Measurements from ENCODE around the gene SYNDIG1.
"Not testable (repeated sequence)": the region's sequence is repeated elsewhere in the genome, so short reads cannot be mapped to it uniquely, and the experiment has no call there.

Gene SYNDIG1

DNA sequence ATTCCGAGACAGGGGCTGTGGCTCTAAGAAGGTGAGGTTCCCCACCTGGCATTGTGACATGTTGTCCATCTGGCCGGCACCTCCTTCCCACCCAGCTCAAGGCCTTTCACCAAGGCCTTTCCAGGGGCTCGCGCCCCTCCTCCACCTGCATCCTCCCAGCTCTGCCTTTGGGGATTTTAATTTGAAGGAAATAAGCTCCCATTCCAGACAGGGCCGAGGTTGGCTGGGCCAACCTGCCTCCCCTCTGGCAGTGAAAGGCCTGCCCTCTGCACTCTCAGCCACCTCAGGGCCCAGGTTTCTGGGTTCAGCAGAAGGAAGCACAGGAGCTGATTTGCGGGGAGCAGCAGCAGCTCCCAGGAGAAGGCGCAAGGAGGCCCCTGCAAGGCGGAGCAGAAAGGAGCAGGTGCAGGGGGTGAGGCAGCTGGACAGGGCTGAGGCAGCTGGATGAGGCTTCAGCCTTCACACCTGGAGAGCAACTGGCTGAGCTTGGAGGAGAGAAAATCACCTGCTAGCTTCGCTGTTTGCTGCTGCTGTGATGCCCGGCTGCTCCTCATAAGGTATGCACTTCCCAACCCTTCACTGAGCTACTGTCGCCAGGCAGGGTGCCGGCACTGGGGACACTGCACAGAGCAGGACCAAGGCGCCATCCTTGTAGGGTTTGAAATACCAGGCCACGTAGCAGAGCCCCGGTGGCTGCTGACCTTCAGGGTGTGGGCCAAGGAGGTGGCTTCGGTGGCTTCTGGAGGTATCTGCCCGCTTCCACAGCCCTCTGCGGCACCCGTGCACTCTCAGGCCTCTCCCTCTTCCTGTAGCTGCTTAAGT, 147.0 kb downstream of the SYNDIG1 start:
- DNase-seq, result no peak

DNA sequence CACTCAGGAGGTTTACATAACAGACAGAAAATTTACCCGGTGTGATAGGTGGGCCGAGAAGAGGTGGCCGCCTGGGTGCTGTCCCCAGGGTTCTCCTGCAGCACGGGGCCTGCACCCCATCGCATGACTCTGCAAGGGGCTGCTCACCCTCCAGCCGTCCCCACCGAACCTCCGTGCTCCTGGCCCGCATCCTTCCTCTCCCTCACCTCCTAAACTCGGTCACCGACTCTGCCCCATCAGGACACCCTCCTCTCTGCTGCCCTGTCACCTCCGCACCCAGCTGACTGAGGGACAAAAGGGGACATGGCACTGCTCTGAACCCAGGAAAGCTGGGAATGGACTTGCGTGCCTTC, 147.6 kb downstream of the SYNDIG1 start:
- no peak for DNase-seq

DNA sequence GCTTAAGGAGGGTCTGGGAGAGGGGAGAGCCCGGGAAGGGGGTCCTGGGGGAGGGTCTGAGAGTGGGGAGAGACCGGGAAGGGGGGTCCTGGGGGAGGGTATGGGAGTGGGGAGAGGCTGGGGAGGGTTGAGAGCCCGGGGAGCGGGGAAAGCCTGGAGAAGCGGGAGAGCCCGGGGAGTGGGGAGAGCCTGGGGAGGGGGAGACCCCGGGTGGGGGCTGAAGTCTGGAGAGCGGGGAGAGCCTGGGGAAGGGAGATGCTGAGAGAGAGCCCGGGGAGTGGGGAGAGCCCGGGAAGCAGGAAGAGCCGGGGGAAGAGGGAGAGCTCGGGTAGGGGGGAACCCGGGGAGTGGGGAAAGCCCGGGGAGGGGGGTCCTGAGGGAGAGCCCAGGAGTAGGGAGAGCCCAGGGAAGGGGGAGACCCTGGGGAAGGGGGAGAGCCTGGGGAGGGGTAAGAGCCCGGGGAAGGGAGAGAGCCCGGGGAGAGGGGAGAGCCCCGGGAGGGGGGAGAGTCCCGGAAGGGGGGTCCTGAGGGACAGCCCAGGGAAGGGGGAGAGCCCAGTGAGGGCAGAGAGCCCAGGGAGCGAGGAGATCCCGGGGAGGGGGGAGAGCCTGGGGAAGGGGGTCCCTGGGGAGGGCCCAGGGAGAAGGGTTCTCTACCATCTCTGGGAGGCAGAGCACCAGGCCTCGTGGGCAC, 148.5 kb downstream of the SYNDIG1 start:
- no peak for DNase-seq

DNA sequence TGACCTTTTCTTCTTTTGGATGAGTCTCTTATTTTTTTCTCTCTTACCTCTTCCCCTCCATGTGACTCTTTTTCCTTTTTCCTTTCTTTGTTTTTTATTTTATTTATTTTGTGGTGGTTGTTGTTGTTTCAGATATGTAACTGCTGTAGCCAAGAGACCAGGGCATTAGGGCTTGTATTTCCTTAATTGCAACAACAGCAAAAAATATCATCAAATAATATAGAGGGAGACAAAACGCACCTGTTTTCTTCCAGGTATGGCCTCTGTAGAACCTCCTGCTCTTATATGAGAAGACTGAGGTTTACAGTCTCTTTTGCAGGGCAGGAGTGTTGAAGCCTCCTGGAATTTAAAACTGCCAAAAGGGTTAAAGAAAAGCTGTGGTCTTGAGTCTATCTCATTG, 149.3 kb downstream of the SYNDIG1 start:
- DNase-seq, result no peak

DNA sequence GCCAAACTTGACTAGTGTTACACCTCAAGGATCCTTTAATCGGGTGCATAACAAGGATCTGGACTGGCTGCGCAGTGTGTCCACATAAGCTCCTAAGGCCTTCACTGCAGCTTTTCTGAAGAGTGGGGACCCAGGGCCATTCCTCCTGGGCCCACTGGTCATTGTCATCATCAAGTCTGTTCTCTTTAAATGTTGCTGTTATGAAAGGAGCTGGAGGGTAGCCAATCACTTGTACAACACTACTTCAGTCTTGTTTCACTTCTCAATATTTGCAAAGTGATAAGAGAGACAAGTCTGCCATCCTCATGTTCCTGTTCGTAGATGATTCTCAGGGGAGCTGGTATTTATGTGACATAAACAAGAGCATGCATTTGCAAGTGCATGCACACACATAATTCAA, 149.8 kb downstream of the SYNDIG1 start:
- no peak for DNase-seq

DNA sequence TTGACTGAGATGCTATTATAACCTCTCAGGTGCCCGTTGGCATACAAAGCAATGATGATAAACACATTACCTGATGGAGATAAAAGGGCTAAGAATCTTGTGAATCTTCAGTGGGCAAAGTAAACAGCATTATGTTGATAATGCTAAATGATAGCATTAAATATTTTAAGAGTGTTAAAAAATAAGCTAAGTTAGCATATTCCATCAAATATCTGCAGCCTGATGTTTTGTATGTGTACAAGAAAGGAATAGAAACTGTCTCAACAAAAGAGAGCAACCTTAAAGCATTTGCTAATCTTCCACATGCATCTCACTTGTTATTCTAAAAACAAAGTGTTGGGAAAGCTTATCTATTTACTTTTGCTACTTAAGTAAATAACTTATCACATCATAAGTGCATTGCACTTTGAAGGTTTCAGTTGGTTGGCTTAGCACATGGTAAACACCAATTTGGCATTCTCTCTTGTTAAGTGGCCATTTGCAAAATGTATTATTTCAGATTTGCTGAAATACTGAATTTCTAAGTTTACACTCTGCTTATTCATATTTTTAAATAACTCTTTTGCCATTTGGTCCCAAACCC, 151.6 kb downstream of the SYNDIG1 start:
- no peak for DNase-seq

DNA sequence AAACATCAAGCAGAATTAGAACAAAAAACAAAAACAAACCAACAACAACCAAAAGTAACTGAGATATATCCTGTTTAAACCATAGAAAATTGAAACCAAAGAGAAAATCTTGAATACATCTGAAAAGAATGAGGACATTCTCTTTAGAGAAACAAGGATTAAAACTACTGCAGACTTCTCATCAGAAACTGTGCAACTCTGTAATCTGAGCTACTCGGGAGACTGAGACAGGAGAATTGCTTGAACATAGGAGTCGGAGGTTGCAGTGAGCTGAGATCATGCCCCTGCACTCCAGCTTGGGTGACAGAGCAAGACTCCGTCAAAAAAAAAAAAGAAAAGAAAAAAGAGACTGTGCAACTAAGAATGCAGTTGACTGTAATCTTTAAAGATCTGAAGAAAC, 153.4 kb downstream of the SYNDIG1 start:
- no peak for DNase-seq

DNA sequence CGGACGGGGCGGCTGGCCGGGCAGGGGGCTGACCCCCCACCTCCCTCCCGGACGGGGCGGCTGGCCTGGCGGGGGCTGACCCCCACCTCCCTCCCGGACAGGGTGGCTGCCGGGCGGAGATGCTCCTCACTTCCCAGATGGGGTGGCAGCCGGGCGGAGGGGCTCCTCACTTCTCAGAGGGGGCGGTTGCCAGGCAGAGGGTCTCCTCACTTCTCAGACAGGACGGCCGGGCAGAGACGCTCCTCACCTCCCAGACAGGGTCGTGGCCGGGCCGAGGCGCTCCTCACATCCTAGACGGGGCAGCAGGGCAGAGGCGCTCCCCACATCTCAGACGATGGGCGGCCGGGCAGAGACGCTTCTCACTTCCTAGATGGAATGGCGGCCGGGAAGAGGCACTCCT, 156.7 kb downstream of the SYNDIG1 start:
- not testable (repeated sequence) for DNase-seq

DNA sequence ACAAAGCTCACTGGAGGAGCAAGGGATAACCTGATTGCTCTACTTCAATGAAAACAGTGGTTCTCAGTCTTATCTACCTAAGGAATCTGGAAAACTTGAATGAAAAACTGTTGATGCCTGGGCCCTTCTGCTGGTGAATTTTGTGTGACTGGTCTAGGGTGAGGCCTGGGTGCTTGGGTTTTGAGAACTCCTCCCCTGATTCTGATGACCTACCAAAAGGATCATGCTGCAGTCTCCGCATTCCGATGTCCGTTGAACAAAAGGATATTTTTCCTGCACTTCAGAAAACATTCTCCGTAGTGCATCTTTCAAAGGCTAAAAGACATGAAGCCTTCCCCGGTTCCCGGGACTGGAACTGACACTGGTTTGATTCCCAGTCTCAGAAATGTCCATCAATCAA, 157.9 kb downstream of the SYNDIG1 start:
- no peak for DNase-seq

DNA sequence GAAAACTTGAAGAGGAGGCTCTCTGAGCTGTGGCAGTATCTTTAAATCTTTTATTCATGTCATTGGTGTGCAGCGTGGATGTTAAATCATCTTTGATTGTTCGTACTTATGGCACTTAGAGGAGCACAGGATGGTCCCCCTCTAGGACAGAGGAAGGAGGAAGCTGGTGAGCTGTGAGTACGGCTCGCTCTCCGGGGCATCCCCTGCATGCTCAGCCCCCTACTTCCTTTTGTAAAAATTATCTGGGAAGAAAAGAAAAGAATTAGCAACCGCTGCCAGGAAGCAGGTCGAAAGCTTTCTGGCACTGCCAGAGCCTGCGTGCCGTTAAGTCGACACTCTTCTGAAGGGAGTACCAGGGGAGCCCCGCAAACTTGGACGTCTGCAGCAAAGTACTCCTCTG, 158.5 kb downstream of the SYNDIG1 start:
- no peak for DNase-seq

DNA sequence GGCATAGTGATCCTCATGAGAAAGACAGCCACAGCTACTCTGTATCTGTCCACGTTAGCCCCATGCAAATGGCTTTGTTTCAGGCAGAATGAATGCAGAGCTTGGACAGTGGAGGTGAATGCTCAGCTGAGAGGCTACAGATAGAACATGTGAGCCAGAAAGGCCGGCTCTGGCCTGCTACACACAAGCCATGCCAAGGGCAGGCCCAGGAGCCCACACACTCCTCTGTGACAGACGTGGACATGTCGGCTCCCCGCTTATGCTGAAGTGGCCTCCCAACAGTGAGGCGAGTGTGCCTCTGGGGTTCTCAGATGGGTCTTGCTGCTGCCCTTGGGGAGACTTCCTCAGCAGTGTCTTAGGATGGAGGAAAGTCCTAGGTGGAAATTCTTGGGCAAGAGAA, 159.6 kb downstream of the SYNDIG1 start:
- no peak for DNase-seq

DNA sequence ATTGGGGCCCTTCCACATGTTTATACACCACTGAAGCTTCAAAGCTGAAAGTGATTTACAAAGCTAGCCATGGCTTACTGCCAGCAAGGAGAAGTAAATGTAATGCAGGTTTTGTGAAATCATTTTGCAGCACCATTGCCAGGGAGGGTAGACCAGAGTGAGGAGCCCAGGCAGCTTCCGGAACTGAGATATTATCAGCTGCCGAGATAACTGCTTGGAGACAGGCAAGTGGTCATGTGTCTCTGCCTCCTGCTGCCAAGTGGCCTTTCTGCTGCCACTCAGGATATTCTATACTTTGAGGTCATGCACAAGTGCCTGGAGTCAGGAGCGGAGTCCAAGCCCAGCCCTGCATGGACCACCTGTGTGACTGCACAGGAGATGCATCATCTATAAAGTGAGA, 160.2 kb downstream of the SYNDIG1 start:
- DNase-seq, result no peak

DNA sequence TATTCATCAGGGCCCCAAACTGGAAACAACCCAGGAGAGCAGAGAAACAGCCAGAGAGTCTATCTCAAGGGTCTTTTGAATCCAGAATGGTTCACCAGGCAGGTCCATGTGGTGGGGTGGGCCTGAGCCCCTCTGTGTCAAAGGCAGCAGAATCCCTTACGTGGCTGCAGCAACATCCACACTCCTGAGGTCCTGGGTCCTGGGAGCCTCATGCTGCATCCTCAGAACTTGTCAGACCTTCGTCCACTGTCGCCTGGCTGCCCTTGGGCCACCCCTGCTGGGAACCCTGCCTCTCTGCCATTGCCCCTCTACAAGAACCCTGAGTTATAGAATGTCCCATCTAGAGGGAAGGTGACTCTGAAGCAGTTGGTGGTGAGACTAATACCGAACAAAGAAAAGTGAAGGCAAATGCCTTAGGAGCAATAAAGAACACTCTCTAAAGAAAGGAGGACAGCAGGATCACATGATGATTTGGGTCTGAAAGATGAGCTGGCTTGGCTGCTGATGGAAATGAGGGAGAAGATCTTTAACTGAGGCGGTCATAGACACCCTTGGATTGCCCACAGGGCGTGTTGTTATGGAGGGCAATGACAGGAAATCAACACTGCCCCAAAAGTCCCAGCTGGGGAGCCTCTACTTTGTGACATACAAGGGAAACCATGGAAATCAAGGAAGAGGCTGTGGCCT, 161.2 kb downstream of the SYNDIG1 start:
- no peak for DNase-seq

DNA sequence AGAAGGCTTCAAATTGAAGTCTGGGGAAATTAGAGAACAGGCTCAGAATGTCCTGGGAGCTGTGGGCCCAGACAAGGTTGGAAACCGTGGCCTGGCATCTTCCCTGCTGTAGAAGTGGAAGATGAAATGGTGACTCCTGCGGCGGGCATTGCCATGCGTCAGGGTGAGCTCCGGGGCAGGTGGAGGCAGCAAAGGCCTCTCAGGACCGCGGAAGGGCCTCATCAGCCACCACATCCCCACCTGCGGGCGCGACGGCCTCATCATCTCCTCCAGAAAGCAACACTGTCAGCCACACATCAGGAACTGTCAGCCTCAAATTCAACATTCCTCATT, 161.7 kb downstream of the SYNDIG1 start:
- DNase-seq, result no peak

DNA sequence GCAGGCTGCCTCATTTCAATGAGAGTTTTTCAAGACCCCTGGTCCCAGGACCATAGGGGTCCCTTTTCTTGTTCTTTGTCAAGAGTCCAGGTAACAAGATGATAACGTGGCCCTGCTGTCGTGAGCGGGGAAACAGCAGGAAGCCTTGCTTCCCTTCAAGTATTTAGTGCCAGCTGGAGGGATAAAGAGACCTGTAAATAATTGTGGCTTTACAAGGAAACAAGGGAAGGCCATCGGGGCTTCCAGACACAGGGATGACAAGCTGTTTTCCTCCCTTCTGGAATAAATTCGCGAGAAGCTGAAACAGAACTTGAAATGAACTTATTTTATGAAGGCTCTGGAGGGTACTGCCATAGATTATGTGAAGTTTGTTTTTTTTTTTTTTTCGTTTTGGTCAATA, 163.2 kb downstream of the SYNDIG1 start:
- DNase-seq, result no peak

DNA sequence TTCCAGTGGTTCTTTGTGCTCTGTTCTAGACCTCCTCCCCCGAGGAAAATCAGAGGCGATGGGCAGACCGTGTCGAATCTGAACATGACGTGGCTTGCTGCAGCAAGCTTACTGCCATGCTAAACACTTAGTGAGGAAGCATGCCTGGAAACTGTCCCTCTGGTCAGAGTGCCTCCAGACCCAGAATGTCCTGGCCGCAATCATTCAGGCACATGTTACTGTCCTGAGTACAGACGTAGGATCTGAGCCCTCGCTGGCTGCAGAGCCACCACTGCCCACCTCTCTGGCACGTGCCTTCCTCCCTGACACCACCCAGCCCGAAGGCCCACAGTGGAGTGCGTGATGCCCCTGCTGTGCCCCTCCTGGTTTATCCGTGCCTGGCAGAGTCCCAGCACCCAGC, 163.6 kb downstream of the SYNDIG1 start:
- no peak for DNase-seq

DNA sequence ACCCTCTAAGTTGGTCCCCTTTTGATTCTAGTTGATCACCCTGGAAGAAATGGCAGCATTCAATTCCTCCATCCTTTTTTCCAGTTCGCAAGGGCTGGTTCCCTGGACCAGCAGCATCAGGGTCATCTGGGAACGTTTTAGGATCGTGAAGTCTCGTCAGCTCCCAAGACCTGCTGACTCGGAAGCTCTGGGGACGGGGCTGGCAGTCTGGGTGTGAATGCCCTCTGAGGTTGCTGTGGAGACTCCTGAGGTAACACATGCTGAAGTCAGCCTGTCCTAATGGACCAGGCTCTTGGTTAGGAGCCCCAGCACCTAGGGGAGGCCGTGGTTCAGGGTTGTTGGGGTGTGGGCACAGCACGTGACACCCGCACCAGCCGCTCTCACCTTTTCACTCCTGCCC, 164.1 kb downstream of the SYNDIG1 start:
- no peak for DNase-seq

DNA sequence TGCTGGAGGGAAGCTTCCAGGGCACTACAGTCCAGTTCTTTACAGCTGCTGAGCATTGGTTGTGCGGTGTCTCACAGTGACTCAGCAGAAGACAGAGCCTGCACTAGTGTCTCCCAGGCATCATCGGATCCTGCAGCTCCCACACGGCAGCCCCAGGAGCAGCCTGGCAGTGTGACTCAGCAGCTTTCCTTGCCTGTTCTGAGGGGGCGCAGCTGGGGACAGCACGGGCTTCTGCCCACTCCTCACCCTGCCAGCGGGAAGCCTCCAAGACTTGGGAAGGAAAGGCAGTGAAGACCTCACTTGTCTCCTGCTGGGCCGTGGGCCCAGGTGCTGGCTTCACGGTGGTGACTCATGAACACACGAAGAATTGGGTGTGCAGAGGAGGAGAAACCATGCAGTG, 165.4 kb downstream of the SYNDIG1 start:
- DNase-seq, result no peak

DNA sequence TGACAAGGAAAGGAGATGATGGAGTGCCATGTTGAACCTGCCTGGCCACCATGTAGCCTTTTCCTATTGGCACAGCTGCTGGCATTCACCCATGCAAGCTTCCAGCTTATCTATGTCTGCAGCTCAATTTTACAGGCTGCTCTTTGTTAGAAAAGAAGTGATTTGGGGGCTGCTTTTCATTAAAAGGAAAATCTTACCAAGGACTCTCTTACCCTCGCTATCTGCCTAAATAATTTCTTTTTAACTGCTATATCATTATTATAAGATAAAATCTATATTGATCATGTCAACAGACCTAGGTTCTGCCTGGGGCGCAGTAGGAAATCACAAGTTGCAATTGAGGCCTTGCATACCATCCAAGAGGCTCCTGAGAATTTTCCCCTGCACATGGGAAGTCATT, 167.2 kb downstream of the SYNDIG1 start:
- DNase-seq, result no peak

DNA sequence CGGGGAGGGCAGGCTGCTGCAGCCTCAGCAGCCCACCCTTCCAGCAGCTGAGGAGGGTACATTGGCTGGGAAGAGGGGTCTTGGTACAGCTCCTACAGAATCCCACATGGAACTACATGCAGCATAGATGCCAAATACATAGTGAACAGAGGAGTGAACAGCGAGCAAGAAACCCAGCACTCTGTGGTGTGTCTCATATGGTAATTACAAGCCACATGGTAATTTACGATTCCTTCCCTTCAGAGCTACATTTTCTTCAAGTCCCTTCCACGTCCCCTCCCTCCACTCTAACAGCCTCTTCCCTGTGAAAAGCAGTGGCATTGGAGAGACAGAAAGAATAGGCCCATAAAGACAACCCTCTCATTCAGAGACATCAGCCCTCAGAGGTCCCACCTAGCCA, 167.7 kb downstream of the SYNDIG1 start:
- no peak for DNase-seq

DNA sequence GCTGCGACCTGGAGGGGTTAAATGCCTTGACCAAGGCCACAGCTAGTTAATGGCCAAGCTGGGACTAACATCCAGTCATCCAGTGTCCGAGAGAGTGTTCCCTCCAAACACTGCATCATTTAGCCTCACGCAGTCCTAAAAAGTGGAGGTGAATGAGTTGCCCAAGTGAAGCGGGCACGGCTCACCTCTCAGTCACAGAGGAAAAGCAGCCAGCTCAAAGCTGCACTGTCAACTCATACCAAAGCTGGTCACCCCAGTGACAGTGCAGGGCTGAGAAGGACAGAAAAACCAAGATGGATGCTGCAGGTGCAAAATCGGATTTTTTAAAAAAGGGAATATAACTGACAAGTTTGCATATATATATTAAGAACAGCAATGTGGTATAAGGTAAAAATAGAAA, 168.5 kb downstream of the SYNDIG1 start:
- DNase-seq, result no peak

DNA sequence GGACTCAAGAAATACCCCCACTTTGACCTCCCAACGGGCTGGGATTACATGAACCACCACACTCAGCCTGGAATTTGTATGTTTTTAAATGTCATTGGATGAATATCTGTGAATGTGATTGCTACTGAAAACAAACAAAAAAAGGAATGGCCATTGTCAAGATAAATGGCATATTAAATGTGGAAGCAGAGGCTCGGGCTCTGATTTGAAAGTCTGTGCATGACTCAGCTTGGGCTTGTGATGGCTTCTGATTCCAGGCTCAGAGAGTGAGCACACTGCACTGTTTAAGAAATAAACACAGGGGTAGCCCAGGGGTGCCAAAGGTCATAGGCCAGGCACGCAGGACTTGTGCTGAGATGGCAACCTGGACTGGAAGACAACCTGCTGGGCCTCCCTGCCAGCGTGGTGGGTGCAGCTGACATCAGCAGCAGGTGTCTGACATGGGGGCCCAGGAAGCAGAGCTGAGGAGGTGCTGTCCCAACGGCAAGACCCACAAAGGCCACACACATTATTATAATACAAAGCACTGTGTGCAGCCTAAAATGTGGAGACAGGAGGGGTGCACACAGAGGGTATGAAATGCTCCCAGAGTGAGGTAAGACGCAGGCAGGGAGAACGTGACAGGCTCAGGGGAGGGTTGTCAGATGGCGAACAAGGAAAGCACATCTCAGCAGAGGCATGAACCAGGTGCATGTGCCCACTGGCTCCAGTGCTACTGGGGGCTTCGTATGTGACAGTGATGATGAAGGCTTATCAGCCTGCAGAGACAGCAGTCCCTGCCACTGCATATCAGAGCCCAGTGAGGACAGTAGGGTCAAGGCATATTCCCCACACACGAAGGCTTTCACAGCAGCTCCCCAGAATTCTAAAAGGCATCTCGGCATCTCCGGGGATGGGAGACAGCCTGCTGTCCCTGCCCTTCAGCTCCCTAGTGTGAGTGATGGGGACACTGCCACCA, 169.4 kb downstream of the SYNDIG1 start:
- DNase-seq, result no peak

DNA sequence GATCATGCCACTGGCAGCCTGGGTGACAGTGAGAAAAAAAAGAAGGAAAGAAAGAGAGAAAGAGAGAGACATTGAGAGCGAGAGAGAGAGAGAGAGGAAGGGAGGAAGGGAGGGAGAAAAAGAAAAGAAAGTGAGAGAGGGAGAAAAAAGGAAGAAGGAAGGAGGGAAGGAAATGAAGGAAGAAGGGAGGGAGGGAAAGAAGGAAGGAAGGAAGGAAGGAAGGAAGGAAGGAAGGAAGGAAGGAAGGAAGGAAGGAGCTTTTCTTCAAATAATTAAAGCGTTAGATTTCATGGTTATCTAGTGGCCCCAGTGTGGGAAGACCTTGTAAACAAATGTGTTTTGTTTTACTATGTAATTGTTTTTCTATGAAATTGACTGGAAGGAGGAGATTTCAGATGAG, 170.8 kb downstream of the SYNDIG1 start:
- DNase-seq, result no peak
